ENCODE results near the gene AKT3.

AKT3 gene

DNA sequence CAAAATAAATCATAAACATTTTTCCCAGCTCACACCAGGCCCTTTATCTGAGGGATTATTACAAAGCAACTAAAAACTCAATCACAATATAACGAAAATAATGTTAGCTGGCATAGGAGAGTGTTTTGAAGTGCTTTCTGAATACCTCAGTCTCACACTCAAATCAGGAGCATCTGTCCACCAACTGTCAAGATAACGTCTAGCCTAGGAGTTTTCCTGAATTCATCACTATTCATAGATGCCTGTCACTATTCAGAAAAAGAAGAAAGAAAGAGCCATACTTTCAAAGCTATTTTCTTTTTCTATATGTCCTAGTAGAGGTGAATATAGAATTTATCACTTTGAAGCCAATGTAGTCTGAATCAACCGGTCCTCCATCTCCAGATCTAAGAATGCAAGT is 127.0 kb downstream of the AKT3 start:
- no peak for TF ChIP-seq EZH2phosphoT487 (IDR thresholded peaks at IDR 0.05; ENCODE audit: borderline replicate concordance)
- H3K4me2 ChIP-seq (ENCODE audit: low read depth, low read length, poor library complexity, severe bottlenecking) = no peak overlapping the region
- H2AFZ ChIP-seq (ENCODE audit: low read length) = no peak overlapping the region
- H3F3A ChIP-seq (ENCODE audit: low read depth) = no peaks in the 10 kb centered on the region
- H3K4me1 ChIP-seq (ENCODE audit: insufficient read depth, low read length, poor library complexity, severe bottlenecking) = no peaks in the 10 kb centered on the region
- H3K9me3 ChIP-seq (ENCODE audit: insufficient read depth, low read depth, low read length) = no peaks in the 10 kb centered on the region
- no peak overlapping the region for H3K9ac ChIP-seq (ENCODE audit: low read depth, low read length, poor library complexity, severe bottlenecking)
- no peaks in the 10 kb centered on the region for H3K36me3 ChIP-seq (ENCODE audit: insufficient read depth, low read length)
- H3K4me3 ChIP-seq (ENCODE audit: low read length, poor library complexity, severe bottlenecking) = no peak overlapping the region
- H3K79me2 ChIP-seq (ENCODE audit: insufficient read depth, low read length) = no peaks in the 10 kb centered on the region
- H3K9me2 ChIP-seq (replicated peaks; ENCODE audit: low read depth, low read length) = no peaks in the 10 kb centered on the region
- H3K27me3 ChIP-seq (ENCODE audit: insufficient read depth, low read length, poor library complexity, severe bottlenecking) = no peaks in the 10 kb centered on the region
- no peaks in the 10 kb centered on the region for H4K20me1 ChIP-seq (ENCODE audit: insufficient read depth, low read length, poor library complexity, severe bottlenecking)

DNA sequence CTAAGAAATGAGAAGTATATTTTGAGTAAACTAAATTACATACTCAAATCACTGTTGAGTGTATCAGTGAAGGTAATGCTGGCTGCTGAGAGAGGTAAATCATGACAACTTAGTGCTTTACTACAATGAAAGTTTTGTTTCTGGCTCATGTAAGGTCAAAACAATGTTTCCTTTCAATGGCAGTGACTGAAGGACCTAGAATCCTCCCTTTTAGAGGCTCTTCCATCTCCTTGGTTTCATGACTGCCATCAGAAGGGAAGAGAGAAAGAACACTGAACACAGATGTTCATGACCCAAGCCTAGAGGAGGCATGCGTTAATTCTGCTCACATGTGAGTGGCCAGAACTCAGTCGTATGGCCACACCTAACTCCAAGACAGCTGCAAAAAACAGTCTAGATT is 130.6 kb downstream of the AKT3 start:
- Histone ChIP-seq H3K4me2 (ENCODE audit: low read depth, low read length, poor library complexity, severe bottlenecking) (no peak overlapping the region), H3K9ac (ENCODE audit: low read depth, low read length, poor library complexity, severe bottlenecking) (no peak overlapping the region), H3F3A (ENCODE audit: low read depth) (no peaks in the 10 kb centered on the region), H4K20me1 (ENCODE audit: insufficient read depth, low read length, poor library complexity, severe bottlenecking) (no peaks in the 10 kb centered on the region), H3K4me3 (ENCODE audit: low read length, poor library complexity, severe bottlenecking) (no peak overlapping the region), H2AFZ (ENCODE audit: low read length) (no peak overlapping the region), H3K27me3 (ENCODE audit: insufficient read depth, low read length, poor library complexity, severe bottlenecking) (no peaks in the 10 kb centered on the region), H3K4me1 (ENCODE audit: insufficient read depth, low read length, poor library complexity, severe bottlenecking) (no peaks in the 10 kb centered on the region), H3K36me3 (ENCODE audit: insufficient read depth, low read length) (no peaks in the 10 kb centered on the region), H3K9me2 (replicated peaks; ENCODE audit: low read depth, low read length) (no peaks in the 10 kb centered on the region), H3K79me2 (ENCODE audit: insufficient read depth, low read length) (no peaks in the 10 kb centered on the region), H3K9me3 (ENCODE audit: insufficient read depth, low read depth, low read length) (no peaks in the 10 kb centered on the region)
- TF ChIP-seq, protein P1, sequence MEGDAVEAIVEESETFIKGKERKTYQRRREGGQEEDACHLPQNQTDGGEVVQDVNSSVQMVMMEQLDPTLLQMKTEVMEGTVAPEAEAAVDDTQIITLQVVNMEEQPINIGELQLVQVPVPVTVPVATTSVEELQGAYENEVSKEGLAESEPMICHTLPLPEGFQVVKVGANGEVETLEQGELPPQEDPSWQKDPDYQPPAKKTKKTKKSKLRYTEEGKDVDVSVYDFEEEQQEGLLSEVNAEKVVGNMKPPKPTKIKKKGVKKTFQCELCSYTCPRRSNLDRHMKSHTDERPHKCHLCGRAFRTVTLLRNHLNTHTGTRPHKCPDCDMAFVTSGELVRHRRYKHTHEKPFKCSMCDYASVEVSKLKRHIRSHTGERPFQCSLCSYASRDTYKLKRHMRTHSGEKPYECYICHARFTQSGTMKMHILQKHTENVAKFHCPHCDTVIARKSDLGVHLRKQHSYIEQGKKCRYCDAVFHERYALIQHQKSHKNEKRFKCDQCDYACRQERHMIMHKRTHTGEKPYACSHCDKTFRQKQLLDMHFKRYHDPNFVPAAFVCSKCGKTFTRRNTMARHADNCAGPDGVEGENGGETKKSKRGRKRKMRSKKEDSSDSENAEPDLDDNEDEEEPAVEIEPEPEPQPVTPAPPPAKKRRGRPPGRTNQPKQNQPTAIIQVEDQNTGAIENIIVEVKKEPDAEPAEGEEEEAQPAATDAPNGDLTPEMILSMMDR (conservative IDR thresholded peaks at IDR 0.05; ENCODE audit: low read length) = no peak
- no peak for TF ChIP-seq EZH2phosphoT487 (IDR thresholded peaks at IDR 0.05; ENCODE audit: borderline replicate concordance)

DNA sequence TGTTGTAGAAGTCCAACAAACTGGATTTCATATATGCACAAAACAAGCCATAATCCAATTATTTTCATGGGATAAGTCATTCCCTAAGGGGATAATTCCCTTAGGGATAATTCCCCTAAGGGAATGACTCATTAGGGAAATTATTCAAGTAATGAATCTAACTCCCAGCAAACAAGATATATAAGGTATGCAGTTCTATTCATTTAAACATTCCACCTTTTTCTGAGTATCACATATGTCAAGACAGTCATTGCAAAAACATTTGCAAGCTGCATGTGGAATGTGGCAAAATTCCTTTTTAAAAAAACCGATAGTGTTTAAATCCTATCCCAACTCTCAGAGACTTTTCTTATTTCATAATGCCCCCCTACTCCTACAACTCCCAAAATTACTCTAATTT is 131.2 kb downstream of the AKT3 start:
- Histone ChIP-seq H3K4me2 (ENCODE audit: low read depth, low read length, poor library complexity, severe bottlenecking) (no peak overlapping the region), H2AFZ (ENCODE audit: low read length) (no peak overlapping the region), H3K36me3 (ENCODE audit: insufficient read depth, low read length) (no peaks in the 10 kb centered on the region), H3K4me1 (ENCODE audit: insufficient read depth, low read length, poor library complexity, severe bottlenecking) (no peaks in the 10 kb centered on the region), H3K79me2 (ENCODE audit: insufficient read depth, low read length) (no peaks in the 10 kb centered on the region), H3K27me3 (ENCODE audit: insufficient read depth, low read length, poor library complexity, severe bottlenecking) (no peaks in the 10 kb centered on the region), H3K9me2 (replicated peaks; ENCODE audit: low read depth, low read length) (no peaks in the 10 kb centered on the region), H4K20me1 (ENCODE audit: insufficient read depth, low read length, poor library complexity, severe bottlenecking) (no peaks in the 10 kb centered on the region), H3K9ac (ENCODE audit: low read depth, low read length, poor library complexity, severe bottlenecking) (no peak overlapping the region), H3F3A (ENCODE audit: low read depth) (no peaks in the 10 kb centered on the region), H3K4me3 (ENCODE audit: low read length, poor library complexity, severe bottlenecking) (no peak overlapping the region), H3K9me3 (ENCODE audit: insufficient read depth, low read depth, low read length) (no peaks in the 10 kb centered on the region)
- TF ChIP-seq, protein P1 (conservative IDR thresholded peaks at IDR 0.05; ENCODE audit: low read length) = no peak
- no peak for TF ChIP-seq EZH2phosphoT487 (IDR thresholded peaks at IDR 0.05; ENCODE audit: borderline replicate concordance)

DNA sequence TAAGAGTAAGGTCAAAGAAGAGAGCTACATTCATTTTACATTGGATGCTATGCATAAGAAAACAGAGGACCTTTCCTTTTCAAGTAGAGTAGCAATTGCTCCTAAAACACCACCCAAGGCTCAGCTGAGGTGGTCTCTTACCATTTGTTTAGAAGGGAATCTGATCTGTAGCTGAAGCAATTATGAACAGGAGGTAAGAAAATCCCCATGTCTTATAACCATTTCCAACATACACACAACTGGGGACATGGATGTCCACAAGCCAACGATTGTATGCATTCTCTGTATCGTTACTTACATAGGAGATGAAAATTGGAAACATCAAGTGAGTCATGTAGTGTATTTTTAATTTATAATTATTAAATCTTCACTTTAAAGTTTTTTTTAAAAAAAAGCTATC is 132.0 kb downstream of the AKT3 start:
- no peaks in the 10 kb centered on the region for H3K79me2 ChIP-seq (ENCODE audit: insufficient read depth, low read length)
- no peak overlapping the region for H3K4me2 ChIP-seq (ENCODE audit: low read depth, low read length, poor library complexity, severe bottlenecking)
- no peaks in the 10 kb centered on the region for H4K20me1 ChIP-seq (ENCODE audit: insufficient read depth, low read length, poor library complexity, severe bottlenecking)
- H3K9me2 ChIP-seq (replicated peaks; ENCODE audit: low read depth, low read length) = no peaks in the 10 kb centered on the region
- no peaks in the 10 kb centered on the region for H3K4me1 ChIP-seq (ENCODE audit: insufficient read depth, low read length, poor library complexity, severe bottlenecking)
- no peaks in the 10 kb centered on the region for H3K36me3 ChIP-seq (ENCODE audit: insufficient read depth, low read length)
- TF ChIP-seq EZH2phosphoT487 (IDR thresholded peaks at IDR 0.05; ENCODE audit: borderline replicate concordance) = no peak
- TF ChIP-seq, protein P1 (conservative IDR thresholded peaks at IDR 0.05; ENCODE audit: low read length) = no peak
- no peak overlapping the region for H3K9ac ChIP-seq (ENCODE audit: low read depth, low read length, poor library complexity, severe bottlenecking)
- no peaks in the 10 kb centered on the region for H3K27me3 ChIP-seq (ENCODE audit: insufficient read depth, low read length, poor library complexity, severe bottlenecking)
- no peaks in the 10 kb centered on the region for H3F3A ChIP-seq (ENCODE audit: low read depth)
- no peak overlapping the region for H3K4me3 ChIP-seq (ENCODE audit: low read length, poor library complexity, severe bottlenecking)
- no peak overlapping the region for H2AFZ ChIP-seq (ENCODE audit: low read length)
- no peaks in the 10 kb centered on the region for H3K9me3 ChIP-seq (ENCODE audit: insufficient read depth, low read depth, low read length)
